ENCODE results near the gene C1QTNF6. TPM values are rescaled to one million over a fixed set of nuclear protein-coding genes. Genes with fewer than 3 reads are reported as not detected.
A peak's percentile ranks its signal among the peaks of the same experiment; 100 is the strongest.

The C1QTNF6 gene
- total RNA-seq, 1 experiment from 2014 or later: 7.4 TPM

DNA sequence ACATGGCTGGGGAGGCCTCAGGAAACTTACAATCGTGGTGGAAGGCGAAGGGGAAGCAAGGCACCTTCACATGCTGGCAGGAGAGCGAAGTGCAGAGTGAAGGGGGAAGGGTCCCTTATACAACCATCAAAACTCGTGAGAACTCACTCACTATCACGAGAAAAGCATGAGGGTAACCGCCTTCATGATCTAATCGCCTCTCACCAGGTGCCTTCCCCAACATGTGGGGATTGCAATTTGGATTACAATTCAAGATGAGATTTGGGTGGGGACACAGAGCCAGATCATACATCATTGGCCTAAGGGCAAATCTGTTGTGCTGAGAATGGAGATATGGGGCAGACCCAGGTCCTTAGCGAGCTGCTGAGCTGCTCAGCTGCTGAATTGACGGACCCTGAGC lies 13.1 kb downstream of the C1QTNF6 start:
- Mint-ChIP-seq H3K27ac (ENCODE audit: unreplicated experiment) (no peak overlapping the region), H3K36me3 (ENCODE audit: insufficient read depth, unreplicated experiment) (no peaks in the 10 kb centered on the region), H3K4me1 (ENCODE audit: low read depth, unreplicated experiment) (no peaks in the 10 kb centered on the region), H3K4me3 (ENCODE audit: unreplicated experiment) (no peak overlapping the region), H3K9me3 (ENCODE audit: unreplicated experiment) (no peaks in the 10 kb centered on the region), H3K27me3 (ENCODE audit: insufficient read depth, unreplicated experiment) (no peaks in the 10 kb centered on the region)
- peaks cover 9% of the 10 kb centered on the region; the same call in 1 of the 2 replicates for H3K4me1 ChIP-seq
- ChIA-PET POLR2A (no interaction called here), CTCF (interaction anchor here (0.7 kb wide), 1 partner anchor 293 kb away, joined by 3 read pairs; no protein-coding TSS in a partner anchor)
- H3K27me3 ChIP-seq (replicated peaks; ENCODE audit: control insufficient read depth, insufficient read depth, low read length): no peaks in the 10 kb centered on the region
- no TSS peak for BruUV-seq (replicated peaks)
- H3K9me3 ChIP-seq: no peaks in the 10 kb centered on the region
- TF ChIP-seq, protein P1, sequence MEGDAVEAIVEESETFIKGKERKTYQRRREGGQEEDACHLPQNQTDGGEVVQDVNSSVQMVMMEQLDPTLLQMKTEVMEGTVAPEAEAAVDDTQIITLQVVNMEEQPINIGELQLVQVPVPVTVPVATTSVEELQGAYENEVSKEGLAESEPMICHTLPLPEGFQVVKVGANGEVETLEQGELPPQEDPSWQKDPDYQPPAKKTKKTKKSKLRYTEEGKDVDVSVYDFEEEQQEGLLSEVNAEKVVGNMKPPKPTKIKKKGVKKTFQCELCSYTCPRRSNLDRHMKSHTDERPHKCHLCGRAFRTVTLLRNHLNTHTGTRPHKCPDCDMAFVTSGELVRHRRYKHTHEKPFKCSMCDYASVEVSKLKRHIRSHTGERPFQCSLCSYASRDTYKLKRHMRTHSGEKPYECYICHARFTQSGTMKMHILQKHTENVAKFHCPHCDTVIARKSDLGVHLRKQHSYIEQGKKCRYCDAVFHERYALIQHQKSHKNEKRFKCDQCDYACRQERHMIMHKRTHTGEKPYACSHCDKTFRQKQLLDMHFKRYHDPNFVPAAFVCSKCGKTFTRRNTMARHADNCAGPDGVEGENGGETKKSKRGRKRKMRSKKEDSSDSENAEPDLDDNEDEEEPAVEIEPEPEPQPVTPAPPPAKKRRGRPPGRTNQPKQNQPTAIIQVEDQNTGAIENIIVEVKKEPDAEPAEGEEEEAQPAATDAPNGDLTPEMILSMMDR (IDR thresholded peaks at IDR 0.05; ENCODE audit: insufficient read depth in 1 of 2, low read depth in 1 of 2, low read length in 1 of 2, severe bottlenecking in 1 of 2, unreplicated experiment in 1 of 2): no peak
- no peak overlapping the region for H3K4me3 ChIP-seq (ENCODE audit: low read depth, low read length)
- H3K36me3 ChIP-seq (ENCODE audit: control insufficient read depth, insufficient read depth, low read length): no peaks in the 10 kb centered on the region
- peak in 1 of 2 experiments; percentile 2 for DNase-seq
- intact Hi-C loops (cut with micrococcal nuclease; ENCODE audit: unreplicated experiment): no loop called here

DNA sequence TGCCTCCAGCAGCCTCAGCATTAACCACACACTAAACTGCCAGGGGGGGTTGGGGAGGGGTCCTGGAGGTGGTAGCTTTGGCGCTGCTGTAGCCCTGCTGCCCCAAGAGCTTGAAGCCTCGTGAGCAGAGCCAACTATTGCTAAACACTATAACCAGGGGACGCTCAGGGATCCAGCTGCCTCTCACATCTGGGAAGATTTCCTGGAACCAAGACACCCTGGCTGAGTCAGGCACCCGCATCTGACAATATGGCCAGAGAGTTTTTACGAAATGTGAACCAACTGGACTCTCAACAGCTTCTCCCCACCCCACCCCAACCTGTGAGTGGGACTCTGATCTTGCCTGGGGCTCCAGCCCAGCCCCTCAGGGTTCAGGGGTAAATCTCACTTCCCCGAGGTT lies 14.3 kb downstream of the C1QTNF6 start:
- Histone ChIP-seq H3K27me3 (replicated peaks; ENCODE audit: control insufficient read depth, insufficient read depth, low read length) (no peaks in the 10 kb centered on the region), H3K4me3 (ENCODE audit: low read depth, low read length) (no peak overlapping the region), H3K9me3 (no peaks in the 10 kb centered on the region), H3K4me1 (peaks cover 6% of the 10 kb centered on the region; the same call in 1 of the 2 replicates), H3K36me3 (ENCODE audit: control insufficient read depth, insufficient read depth, low read length) (no peaks in the 10 kb centered on the region)
- intact Hi-C loops (cut with micrococcal nuclease; ENCODE audit: unreplicated experiment): no loop called here
- peak in 1 of 2 experiments; percentile 18 for DNase-seq
- BruUV-seq (replicated peaks): no TSS peak
- no peaks in the 10 kb centered on the region for H3K27me3 Mint-ChIP-seq (ENCODE audit: insufficient read depth, unreplicated experiment)
- no peaks in the 10 kb centered on the region for H3K4me1 Mint-ChIP-seq (ENCODE audit: low read depth, unreplicated experiment)
- no peak overlapping the region for H3K4me3 Mint-ChIP-seq (ENCODE audit: unreplicated experiment)
- ChIA-PET CTCF (no interaction called here), POLR2A (no interaction called here)
- no peaks in the 10 kb centered on the region for H3K9me3 Mint-ChIP-seq (ENCODE audit: unreplicated experiment)
- H3K36me3 Mint-ChIP-seq (ENCODE audit: insufficient read depth, unreplicated experiment): no peaks in the 10 kb centered on the region
- TF ChIP-seq, protein P1 (IDR thresholded peaks at IDR 0.05; ENCODE audit: insufficient read depth in 1 of 2, low read depth in 1 of 2, low read length in 1 of 2, severe bottlenecking in 1 of 2, unreplicated experiment in 1 of 2): no peak
- no peak overlapping the region for H3K27ac Mint-ChIP-seq (ENCODE audit: unreplicated experiment)

DNA sequence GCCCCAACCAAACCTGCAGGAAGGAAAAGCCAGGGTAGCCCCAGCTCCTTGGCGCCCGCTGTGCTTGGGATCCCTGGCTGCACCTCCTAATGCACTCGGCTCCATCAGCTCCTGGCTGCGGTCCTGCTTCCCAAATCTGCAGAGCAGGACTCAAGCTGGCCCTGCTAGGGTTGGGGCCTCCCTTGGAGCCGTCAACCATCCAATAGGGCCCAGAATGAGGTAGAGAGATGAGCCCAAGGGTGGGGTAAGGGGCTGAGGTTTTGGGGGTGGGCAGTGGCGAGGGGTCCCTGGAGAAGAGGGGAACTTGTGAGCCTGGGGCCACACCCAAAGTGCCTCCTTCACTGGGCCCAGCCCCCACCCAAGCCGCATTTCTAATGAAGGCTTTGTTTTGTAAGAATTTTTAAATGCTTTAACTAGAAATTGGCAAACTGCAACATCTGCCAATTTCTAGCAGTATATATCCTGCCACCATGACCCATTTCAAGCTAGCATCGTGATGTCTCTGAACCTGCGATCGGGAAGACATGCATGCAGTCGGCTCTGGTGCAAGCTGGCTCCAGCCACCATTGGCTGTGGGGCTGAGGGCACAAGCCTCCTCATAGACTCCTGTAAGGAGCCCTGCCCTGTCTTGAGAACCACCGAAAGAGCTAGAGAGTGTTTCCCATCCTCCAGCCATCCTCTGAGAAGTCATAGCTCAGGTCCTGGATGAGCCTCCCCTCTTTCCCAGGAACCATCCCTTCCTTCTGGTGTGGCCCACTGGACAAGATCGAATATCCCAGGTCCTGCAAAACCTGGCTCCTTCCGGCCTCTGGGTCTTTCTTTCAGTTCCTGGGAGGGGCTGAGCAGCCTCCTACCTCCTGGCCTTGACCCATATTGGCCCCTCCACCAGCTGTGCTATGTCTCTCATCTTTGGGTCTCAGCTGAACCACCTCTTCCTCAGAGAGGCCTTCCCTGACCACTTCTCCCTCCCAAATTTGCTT lies 15.5 kb downstream of the C1QTNF6 start:
- Histone ChIP-seq H3K9me3 (no peaks in the 10 kb centered on the region), H3K36me3 (ENCODE audit: control insufficient read depth, insufficient read depth, low read length) (no peaks in the 10 kb centered on the region), H3K4me1 (no peaks in the 10 kb centered on the region), H3K4me3 (ENCODE audit: low read depth, low read length) (no peak overlapping the region), H3K27me3 (replicated peaks; ENCODE audit: control insufficient read depth, insufficient read depth, low read length) (no peaks in the 10 kb centered on the region)
- BruUV-seq (replicated peaks): no TSS peak
- intact Hi-C loops (cut with micrococcal nuclease; ENCODE audit: unreplicated experiment): no loop called here
- no peaks in the 10 kb centered on the region for H3K27me3 Mint-ChIP-seq (ENCODE audit: insufficient read depth, unreplicated experiment)
- DNase-seq: peak in 1 of 2 experiments; percentile 17
- H3K4me1 Mint-ChIP-seq (ENCODE audit: low read depth, unreplicated experiment): no peaks in the 10 kb centered on the region
- CTCF ChIA-PET: no interaction called here
- TF ChIP-seq, protein P1 (IDR thresholded peaks at IDR 0.05; ENCODE audit: insufficient read depth in 1 of 2, low read depth in 1 of 2, low read length in 1 of 2, severe bottlenecking in 1 of 2, unreplicated experiment in 1 of 2): no peak
- H3K36me3 Mint-ChIP-seq (ENCODE audit: insufficient read depth, unreplicated experiment): no peaks in the 10 kb centered on the region
- no peaks in the 10 kb centered on the region for H3K9me3 Mint-ChIP-seq (ENCODE audit: unreplicated experiment)
- POLR2A ChIA-PET: no interaction called here
- H3K4me3 Mint-ChIP-seq (ENCODE audit: unreplicated experiment): no peak overlapping the region
- H3K27ac Mint-ChIP-seq (ENCODE audit: unreplicated experiment): no peak overlapping the region
